NCI-H1417 treated with DMSO at 0.1 percent for 48 hours (cell line): Measurements from ENCODE around the gene FAM3C.
"Not testable (repeated sequence)": the region's sequence is repeated elsewhere in the genome, so short reads cannot be mapped to it uniquely, and the experiment has no call there.

Experiments
- DNase-seq: peaks from one replicate; lab custom pipeline; 2025; lab: John Stamatoyannopoulos, UW

Gene FAM3C

DNA sequence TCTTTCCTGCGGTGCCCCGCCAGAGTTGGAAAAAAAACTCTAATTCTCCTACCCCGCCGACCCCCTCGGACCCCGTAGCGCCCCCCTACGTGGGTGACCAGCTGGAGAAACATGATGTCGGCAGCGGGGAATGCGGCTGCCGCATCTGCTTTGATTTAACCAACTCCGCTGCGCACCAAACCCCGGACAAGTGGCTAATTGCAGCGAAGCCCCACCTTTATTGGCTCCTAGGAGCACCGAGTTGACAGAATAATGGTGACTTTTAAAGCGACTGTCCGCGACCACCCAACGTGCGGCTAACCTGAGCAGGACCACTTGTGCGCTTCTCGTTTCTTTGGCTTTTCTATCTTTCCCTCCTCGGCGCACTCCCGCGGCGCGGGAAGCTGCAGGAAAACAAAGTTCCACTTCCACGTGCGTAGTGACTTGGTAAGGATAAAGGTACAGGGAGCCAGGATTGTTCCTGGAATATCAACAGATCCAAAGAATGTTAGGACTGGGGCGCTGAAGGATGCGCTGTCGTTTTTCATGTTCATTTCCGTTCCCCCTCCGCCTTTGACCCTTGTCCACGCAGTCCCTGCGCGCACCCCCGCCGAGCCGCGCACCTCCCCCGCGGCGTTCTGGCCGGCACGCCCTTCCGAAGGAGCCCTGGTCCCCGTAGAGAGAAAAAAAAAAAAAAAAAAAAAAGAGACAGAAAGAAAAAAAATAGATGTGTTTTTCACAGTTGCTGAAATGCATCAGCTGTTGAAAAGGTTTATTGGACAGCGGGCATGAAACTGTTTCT is 65.9 kb downstream of the FAM3C start:
- DNase-seq: no peak

DNA sequence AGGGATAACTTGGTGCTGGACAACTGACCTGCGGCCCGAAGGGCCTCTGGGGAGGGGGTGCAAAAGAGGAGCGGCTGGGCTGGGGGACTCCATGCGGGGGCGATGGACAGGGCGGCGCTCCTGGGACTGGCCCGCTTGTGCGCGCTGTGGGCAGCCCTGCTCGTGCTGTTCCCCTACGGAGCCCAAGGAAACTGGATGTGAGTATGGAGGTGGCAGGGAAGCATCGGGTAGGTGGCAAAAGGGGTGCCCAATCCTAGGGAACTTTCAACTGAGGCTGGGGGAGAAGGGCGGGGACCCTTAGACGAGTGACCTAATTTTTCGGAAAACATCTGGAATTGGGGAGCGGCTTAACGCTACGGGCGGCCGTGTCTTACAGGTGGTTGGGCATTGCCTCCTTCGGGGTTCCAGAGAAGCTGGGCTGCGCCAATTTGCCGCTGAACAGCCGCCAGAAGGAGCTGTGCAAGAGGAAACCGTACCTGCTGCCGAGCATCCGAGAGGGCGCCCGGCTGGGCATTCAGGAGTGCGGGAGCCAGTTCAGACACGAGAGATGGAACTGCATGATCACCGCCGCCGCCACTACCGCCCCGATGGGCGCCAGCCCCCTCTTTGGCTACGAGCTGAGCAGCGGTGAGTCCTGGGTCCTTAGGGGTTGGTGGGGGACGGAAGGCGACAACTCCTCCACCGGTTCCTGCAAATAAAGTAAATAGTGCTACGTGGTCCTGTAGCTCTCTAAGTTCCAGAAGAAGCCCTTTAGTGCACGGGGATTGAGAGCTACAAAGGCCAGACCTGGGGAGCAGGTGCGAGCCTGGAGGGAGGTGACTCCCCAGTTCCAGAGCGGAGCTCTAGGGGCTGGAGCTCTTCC is 66.7 kb downstream of the FAM3C start:
- DNase-seq: no peak

DNA sequence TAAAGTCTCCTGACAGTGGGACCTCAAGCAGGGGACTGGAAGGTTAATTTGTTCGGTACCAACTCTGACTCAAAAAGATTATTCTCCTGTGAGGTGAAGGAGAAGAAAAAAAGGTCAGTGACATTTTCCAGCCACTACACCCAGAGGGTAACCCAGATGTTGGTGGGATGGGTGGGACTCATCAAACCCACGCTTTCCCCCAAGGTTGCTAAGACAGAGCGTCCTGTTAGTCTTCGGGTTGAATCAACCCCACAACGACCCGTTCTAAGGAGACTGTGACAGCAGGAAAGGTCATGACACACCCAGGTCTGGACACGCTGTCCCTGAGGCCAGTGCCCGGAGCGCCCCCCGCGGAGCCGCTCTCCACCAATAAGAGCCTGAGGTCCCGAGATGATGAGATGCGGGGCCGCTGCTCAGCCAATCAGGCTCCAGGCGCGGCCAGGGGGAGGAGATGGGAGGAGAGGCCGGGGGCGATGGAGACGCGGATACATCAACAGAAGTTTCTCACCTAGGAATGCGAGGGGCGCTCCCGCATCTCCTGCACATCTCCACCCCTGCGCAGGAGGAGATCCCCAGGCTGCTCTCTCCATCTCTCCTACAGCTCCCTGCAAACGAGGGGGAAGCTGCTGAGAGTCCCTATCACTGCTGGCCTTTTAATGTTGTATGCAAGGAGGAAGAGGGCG is 67.5 kb downstream of the FAM3C start, which contains the start of gene WNT16:
TSS of gene WNT16 (plus strand) at position 493 of the 683 bp plus-strand sequence. CDS start 293 bp downstream, outside the sequence.
- DNase-seq: no peak

DNA sequence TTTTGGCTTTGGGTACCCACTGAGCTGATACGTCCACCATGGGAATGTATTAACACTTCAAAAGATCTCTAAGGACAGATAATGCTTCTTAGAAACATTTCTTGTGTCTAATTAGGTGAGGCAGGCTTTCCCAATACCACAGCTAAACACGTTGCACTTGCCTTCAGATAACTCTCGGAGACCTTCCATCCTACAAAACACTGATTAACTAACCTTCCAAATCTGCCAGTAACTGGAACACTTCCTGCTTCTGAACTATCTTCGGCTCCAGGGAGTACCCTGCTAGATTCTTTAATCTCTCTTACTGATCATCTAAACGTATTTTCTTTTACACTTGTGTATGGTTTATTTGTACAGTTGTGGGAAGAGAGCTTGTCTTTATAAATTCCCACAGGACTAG is 68.4 kb downstream of the FAM3C start:
- no peak for DNase-seq

DNA sequence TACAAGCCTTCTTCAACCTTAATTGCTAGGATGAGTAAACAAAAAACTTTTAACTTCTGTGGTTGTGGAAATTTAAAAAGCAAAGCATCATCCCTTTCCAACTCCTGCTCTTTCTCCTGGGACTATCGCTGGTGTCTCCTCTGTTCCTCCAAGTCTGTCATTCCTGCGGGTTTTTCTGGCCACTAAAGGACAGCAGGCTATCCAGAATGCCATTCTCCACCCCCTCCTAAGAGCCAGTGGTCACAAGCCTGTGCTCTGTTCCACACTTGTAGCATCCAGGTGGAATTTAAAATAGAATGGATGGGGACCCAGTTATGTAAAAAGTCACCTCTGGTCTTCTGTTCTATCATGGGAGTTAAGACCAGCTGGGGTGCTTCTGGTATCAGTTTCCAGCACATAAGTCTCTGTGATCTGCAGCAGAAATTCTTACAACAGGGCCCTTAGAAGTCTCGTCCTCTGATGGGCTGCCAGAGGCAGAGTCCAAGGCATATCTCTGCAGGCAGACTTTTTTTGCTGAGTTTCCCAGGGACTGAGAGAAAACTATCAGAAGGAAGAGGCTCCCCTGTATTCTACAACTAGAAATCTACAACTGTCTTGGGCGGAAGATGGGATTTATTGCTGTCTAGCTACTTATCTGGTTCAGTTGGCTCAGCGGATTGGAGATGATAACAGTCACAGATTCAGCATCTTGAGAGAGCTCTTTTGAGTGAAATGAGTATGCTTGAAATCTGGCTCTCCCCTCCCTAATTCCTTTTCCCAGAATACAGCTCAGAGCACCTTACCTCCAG is 72.4 kb downstream of the FAM3C start:
- no peak for DNase-seq

DNA sequence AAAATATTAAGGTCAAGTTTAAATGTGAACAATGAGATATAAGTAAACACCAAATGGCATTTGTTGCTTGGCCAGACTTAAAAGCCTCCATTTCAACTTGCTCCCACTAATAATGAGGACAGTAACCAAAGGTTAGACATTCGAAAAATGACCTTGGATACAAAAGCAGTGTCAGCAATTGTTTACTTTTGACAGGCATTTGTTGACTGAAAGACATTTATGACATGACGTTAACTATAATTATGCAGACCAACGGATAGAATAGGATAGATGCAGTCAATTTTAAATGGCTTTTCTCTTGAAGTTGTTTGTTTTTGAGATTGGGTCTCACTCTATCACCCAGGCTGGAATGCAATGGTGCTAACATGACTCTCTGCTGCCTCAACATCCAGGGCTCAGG is 73.6 kb downstream of the FAM3C start:
- DNase-seq: peak; percentile 63

DNA sequence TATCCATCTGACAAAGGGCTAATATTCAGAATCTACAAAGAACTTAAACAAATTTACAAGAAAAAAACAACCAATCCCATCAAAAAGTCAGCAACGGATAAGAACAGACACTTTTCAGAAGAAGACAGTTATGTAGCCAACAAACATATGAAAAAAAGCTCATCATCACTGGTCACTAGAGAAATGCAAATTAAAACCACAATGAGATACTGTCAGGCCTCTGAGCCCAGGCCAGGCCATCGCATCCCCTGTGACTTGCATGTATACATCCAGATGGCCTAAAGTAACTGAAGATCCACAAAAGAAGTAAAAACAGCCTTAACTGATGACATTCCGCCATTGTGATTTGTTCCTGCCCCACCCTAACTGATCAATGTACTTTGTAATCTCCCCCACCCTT is 80.9 kb downstream of the FAM3C start:
- not testable (repeated sequence) for DNase-seq

DNA sequence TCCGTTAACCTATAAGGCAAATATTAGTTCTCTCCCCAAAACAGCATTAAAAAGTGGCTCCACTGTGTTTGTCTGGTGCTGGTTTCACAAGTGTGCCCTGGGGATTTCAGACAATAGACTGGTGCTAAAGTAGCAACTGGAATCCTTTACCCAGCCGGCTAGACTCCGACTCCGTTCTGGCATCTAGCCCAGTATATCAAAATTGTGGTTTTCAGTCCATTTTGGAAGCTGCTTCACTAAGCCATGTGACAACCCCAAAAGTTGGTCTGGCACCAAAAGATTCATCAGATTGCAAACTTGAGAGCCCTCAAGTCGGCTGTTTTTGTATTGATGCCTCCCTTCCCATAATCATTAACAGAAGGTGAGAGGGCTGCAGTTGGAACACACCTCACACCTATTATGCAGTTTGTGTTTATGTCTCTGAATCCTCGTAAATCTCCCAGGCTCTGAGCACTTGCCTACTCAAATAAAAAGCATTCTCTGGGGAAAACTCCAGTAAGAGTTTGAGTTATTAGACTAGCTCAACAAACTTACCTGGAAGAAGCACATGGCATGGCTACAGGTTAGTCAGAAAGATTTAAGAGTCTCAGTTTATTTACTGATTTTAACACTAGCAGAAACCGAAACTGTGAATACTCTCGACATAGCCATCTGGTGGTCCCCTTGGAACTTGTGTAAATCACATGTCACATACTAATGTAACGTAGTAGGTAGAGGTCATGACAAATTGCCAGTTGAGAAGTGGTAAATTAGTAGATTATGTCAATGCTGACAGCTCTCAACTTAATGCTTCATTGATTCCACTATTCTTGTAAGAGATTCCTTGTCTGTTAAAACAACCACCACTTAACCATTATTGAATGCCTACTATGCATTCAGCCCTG is 82.1 kb downstream of the FAM3C start:
- peak; percentile 73 for DNase-seq

DNA sequence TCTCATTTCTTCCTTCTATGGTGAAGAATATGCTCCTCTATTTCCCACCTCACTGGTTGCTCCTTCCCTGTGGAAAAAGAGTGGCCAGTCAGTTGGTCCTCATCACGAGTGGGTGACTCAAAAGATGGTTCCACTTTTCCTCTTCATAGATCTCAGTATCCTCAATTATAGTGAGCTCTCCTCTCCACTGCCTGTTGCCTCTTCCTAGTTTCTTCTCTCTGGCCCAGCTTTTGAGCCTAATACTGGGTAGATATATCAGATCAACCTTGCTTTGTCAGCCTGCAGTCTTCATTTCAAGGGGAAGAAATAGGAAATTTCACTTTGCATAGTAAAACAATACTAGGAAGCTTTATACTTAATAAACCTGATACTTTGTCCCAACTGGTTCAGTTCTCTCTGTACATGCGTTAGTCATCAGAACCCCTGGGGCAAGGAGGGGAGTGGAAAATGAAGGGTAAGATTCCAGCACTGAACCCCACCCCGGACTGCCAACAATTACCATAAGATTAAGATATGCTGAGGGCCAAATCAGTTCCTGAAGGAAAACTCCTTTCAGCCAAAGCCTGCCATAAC is 82.8 kb downstream of the FAM3C start:
- no peak for DNase-seq

DNA sequence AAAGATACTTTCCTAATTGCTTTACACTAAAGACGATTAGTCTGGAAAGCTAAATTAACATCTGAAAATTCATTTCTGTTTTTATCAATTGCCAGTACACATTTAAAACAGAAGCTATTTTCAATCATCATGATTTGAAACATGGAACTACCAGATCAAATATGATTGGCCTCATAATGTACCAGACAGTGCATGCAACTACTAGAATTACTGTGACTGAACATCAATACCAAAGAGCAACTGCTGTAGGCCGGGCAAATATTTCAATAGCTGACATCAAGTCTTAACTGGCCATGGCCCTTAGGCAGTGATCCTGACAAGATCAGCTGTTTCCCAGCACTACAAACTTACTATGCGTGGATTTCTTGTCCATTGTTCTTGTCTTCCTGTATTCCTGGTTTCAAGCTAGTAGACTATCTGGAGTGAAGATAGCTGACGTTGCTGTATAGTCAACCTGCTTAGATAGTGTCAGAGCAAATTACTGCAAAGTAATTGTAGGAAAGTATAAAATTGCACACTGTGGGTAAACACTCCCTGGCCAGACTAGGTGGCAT is 89.0 kb downstream of the FAM3C start:
- DNase-seq: no peak

DNA sequence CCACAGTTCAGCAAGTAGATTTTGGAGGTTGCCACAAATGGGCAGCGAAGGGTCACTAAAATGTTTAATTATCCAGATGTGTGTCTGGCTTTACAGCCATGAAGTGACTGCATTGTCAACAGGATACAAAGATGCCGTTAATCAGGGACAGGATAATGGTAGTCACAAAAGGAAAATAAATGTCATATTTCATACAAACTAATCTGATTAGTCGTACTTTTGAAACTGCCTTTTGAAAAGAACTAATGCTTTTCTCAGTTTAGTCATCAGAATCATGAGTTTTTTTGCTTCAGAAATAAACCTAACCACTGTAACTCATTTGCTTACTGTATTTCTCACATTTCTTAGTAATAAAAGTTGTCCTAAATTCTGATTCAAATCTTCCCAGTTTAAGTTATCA is 89.5 kb downstream of the FAM3C start:
- no peak for DNase-seq

DNA sequence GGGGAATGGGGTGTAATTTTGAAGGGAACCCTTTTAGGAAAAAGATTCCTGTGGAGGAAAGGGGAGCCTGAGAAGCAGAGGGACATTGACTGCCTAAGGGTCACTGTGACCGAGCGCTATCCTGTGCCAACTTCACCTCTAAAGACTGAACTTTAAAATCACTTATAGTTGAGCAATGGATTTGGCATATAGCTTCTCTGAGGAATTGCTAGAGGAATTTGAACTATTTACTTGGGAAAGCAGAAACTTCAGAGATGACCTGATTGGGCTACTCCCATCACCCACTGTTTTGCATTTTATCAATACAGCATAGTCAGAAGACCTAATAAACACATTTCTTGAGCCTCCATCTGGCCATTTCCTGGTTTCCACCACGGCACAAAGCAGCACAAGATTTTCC is 91.0 kb downstream of the FAM3C start:
- no peak for DNase-seq

DNA sequence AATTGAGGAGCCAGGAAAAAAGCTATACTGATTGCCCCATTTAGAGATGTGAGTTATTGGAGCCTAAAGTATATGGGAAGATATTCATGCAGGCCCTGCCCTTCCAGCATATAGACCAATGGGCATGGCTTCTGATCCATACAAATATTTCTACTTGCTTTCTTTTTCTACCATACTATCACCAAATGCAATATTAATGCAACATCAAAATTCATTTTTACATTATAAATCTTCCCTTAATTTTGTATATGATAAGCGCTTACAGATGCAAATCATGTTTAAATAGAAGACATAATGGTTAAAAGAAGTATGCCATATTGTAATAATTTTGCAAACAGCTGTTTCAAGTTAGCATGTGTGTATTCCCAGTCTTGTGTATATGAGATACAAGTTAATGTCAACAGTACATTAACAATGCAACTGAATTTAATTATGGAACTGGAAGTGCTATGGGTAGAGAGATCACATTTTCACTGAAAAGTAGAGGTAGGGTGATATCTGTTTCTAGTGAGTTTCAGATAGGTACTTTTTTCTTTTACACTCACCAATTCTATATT is 91.9 kb downstream of the FAM3C start:
- DNase-seq: no peak

DNA sequence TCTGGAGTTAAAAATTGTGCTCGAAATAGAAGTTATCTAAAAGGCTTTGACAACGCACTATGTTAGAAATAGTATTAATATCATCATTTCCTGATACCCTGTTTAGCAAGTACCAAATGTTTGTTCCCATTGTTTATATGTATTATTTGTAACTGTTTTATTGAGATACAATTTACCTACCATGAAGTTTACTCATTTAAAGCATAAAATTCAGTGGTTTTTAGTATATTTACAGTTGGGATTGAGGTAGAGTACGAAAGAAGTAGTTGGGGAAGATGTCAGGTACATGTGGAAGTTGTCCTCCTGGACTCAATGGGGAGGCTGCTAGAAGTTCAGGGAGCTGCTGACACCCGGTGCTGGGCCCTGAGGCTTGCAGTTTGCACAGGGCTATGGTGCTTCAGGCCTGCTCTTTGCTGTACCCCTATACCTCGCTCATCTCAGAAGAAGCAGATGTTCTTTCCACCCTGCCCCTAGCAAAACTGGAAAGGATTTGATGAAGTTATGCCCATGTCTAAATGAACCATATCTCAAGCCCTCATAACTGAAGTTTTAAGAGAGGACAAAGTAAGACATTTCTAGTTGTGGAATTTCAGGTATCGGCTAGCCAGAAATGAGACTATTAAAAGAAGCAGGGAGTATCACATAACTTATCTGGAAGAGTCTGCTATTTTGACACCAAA is 92.5 kb downstream of the FAM3C start:
- DNase-seq: no peak

DNA sequence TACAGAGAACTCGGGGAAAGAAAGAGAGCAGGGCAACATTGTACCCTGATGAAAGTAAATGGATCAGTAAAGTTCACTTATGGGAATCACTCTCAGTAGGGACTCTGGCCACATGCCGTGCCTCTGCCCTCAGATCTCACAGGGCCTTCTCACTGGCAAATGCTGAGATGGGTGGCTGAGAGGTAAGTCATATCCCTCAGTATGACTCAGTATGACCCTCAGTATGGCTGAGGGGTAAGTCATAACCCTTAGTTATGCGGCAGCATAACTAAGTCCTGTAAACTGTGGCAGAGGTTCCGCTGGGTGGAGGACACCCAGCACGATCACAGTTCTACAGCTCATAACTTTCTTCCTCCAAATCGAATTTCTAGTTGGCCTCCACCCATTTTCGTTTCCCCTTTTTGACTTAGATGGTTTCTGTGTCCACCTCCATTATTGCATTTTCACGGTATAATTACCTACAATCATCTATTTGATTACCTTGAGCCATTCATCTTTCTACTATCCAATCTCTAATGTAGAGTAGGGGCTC is 93.8 kb downstream of the FAM3C start:
- DNase-seq: no peak

DNA sequence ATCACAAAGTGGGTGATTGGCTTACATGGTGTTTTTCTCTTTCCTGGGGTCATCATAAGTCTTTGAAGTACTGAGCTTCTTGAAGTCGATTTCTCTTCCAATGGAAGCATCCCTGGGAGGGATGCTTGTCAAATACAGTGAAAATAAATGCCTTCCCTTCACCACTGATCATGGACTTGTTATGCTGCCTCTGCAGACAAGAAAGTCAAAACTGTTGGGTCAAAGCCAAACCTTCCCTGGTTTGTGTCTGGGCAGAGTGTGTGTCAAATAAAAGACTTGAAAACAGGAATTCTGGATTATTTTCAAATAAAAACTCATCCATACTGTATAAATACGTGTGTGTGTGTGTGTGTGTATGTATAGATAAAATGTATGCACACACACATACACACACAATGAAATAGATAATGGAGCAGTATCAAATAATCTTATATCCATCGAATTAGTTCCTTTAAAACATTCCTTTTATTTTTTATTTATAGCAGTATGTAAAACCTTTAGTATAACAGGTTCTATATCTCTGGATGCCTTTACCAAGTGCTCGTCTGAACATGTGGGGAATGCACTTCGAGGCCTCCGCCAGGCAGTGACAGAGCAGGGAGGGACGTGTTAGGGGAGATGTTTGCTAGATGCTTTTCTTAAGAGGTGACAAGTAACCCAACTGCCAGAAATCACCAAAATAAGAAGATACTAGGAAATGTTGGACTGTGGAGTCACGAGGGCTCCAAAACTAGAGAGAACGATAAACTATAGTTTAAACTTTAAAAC is 94.5 kb downstream of the FAM3C start:
- no peak for DNase-seq

DNA sequence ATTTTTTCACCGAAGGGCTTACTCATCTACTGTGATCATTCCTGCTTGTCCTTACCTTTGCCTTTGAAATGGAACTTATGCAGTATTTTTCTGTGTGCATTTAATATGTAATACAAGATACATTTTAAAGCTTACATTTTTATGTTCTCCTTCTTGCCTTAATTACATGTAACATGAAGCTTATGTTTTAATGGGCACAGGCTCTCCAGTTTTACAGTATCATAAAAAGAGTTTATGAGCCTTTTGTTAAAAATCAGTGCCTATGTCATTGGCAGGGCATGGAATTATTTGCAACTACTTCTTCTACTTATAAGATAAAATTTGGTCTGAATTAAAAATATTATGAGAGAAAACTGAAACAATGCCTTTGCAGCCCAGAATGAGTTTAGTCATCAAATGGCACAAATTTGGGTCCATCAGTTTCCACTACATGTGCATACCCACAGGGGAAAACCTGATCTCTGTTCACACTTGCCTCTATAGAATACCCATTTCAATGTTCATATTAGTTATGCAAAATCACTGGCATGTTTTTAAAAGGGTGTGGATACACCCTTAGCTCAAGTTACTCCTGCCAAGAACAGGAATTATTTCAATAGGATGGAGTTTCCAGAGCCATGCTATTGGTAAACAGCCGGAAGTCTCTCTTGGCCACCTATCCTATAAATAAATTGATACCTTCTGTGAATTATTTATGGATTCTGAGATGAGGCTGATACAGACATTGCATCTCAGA is 95.3 kb downstream of the FAM3C start:
- no peak for DNase-seq
